T-helper 22 cell (primary cell): ENCODE results near the gene PDE4DIP.
"Not testable (repeated sequence)": the region's sequence is repeated elsewhere in the genome, so short reads cannot be mapped to it uniquely, and the experiment has no call there.

Source experiments
- DNase-seq: peaks from one replicate; pipeline ENCODE4 v3.0.0-alpha.2; 2020; ENCODE audit warnings: low read depth

The PDE4DIP gene

DNA sequence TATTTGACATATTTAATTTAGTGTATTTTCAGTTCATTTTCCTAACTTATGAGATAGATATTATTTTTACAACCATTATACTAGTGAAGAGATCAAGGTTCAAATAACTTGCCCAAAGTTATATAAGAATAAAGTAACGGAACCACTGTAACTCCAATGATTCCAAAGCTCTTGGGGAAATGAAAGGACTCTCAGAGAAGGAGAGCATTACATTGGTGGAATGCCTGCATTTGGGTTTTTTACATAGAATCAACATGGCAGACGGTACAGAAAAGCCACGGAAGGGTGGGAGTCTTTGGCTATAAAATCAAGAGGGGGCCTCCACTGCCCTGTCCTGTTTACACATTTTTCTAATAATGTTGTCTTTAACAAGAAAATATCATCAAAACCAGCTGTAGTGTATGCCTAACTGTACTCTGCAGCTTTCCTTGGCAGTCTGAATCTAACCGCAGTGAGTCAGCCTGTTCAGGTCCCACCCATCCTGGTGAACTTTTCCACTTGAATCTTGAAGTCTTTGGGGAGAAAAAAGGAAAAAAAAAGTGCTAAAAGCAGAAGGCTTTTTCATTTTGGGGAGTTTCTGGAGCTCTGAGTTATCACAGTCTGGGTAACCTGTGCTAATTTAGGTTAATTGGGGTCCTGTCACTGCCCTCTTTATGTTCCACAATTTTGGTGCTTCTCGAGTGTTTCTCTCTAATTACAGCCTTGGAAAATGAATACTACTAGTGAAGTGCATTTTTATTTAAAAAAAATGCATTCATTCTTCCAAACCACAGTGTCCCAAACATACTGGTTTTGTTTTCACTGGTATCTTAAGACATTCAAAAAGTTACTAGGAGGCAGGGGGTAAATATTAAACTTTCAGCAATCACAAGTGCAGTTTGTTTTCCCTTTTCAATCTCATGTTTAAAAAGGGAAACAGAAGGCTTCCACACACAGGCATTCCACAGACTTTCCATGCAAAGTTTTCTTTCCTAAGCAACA is 30.5 kb downstream of the PDE4DIP start:
- not testable (repeated sequence) for DNase-seq

DNA sequence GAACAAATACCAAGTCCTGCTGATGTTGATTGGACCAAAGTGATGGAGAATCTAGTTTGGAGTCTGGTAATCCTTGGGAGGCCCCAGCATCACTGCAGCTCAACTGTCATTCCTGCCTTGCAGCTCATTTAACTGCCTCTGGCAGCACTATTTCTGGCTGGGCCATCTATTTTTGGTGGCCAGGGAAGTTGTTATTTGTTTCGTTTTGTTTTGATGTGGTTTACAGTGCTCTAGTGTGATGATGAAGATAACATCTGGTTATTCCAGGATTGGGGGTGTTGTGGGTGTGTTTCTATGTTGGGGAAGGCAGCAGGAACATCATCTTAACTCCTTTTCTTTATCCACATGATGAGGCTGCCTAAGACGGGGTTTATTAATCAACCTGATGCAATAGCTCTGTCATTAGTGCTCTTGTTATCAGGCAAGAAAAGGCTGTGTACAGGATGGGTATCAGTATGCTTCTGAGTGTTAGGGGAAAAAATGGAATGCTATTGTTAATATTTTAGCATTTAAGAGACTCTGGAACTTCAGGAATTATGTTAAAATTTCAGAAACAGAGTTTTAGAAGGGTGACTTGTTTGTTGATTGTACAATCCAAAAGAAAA is 35.7 kb downstream of the PDE4DIP start:
- not testable (repeated sequence) for DNase-seq

DNA sequence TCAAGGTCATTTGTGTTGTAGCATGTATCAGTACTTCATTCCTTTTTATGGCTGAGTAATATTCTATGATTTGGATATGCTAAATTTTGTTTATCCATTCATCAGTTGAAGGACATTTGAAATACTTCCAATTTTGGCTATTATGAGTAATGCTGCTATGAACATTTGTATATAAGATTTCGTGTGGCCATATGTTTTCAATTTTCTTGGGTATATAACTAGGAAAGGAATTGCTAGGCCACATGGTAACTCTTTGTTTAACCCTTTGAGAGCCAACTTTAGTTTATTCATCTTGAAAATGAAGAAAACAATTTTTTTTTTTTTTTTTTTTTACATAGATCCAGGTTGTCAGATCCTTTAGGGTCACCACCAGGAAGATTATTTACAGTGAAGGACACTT is 37.0 kb downstream of the PDE4DIP start:
- DNase-seq = not testable (repeated sequence)

DNA sequence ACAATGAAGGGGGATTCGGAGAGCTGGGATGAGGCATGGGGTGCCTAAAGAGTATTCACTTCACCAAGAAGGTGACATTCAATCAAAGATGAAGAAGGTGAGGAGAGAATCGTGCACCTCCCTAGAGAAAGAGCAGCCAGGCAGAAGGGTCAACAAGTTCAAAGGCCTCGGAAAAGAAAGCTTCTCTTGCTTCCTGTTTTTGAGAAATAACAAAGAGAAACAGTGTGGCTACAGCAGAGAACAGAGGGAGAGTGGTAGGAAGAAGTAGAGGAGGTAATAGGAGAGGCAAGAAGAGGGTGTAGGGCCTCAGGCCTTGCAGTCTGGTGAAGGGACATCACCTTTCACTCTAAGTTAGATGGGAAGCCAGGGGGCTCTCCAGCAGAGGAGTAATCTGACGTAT is 41.0 kb downstream of the PDE4DIP start:
- not testable (repeated sequence) for DNase-seq

DNA sequence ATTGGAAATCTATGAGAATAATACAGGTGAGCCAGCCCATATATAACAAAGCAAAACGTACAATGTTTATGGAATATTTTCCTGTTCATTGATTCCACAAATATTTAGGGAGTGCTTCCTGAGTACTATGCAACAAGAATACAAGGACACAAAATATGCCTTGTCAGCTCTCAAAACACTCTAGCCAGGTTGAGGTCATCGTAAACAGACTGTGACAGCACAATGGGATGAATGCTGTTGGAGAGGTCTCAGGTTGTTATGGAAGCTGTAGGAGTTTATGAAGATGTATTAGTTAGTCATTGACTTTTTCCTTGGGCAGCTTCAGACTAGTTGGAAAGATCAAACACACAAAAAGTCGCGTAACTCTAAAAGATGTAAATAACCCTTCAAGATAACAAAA is 42.1 kb downstream of the PDE4DIP start:
- not testable (repeated sequence) for DNase-seq

DNA sequence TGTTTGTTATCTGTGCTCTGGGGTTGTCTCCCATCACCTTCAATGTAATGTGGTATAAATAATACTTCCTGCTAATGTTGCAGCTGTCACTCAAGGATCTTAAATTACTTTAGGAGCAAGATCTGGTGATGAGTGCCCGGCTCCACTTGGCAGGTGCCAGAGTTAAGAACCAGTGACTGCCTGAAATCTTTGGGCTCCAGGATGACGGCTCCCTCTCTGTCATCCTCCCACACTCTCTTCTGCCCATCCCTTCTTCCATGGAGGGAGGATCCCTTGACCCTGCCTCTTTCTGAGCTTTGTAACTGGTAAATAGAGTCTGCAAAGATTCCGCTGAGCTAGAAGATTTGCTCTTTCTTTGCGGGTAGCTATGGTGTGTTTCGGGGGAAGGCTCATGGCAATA is 44.4 kb downstream of the PDE4DIP start:
- not testable (repeated sequence) for DNase-seq

DNA sequence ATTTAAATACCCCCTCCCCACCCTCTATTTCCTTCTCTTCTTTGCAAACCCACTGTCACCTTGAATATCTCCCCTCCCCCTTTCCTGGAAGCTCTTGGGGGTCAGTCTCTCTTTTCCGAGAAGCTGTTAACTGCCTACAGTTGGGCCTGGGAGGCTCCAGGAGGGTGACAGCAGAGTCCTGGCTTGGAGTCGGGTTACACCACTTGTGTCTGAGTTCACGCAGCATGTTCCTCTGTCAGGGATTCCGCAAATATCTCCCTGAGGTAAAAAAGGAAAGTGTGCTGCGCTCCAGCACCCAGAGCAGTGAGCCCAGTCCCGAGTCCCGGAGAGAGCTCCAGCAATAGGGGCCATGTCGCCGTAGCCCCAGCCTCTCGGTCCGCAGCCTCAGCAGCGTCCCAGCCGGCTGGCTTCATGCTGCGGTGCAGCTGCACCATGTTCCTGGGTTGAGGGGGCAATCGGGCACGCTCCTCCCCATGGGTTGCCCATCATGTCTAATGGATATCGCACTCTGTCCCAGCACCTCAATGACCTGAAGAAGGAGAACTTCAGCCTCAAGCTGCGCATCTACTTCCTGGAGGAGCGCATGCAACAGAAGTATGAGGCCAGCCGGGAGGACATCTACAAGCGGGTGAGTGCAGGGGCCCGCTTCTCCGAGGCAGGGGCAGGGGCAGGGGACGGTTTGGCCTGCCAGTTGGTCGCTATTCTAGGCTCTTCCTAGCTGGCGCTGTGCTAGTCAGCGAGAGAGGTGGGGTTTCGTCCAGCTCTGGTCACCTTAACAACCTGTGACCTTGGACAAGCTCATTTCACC is 45.2 kb downstream of the PDE4DIP start:
- DNase-seq = not testable (repeated sequence)

DNA sequence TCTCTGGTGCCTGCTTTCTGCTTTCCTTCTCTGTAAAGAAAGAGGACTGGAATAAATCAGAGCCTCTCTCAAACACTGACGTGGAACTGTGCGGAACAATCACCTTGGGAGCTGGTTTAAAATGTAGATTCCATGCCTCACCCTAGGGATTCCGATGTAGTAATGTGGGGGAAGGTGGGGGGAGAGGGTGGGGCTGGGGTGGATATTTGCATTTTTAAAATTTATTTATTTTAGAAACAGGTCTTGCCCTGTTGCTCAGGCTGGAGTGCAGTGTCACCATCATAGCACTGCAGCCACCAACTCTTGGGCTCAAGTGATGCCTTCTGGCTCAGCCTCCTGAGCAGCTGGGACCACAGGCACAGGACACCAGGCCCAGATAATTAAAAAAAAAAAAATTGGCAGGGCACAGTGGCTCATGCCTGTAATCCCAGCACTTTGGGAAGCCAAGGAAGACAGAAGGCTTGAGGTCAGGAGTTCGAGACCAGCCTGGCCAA is 45.9 kb downstream of the PDE4DIP start:
- DNase-seq = not testable (repeated sequence)

DNA sequence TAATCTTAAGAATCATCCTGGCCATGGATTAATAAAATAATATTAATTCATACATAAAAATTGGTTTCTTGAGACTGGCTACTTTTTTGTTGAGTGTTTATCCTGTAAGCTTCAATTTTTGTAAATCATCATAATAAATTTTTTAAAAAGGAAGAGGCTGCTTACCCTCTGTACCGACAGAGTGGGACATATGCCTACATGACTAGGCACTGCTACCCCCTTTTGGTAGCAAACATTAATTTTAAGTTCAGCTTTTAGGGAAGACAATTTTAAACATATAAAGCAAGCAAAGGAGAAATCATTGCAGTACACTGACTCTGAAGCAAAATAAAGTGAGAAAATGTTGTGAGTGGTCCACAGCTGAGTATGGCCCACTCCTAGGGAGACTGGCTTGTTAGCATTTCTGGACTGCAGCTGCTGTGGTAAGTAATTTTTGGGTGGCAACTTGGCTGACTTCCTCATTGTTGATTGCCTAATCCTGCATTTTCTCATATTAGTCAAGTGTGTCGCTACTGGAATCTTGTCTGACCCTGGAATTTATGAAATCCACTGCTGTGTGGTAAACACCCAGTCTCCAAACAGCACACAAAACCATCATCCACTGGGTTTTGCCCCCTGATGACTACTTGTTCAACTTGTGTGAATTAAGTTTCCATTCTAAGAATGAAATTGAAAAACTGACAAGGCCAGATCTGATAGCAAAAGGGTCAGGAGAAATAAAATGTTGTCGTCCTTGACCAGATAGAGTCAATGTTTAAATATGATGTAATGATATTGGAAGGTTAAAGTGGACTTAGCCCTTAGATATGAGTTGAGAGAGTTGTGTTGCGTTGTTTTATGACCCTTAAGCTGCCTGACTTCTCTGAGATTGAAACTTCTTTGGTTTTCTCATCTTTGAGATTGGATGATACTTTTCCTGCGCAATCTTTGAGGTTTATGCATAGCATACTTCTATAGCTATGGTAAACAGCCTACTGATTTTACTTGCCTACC is 50.4 kb downstream of the PDE4DIP start:
- DNase-seq = not testable (repeated sequence)

DNA sequence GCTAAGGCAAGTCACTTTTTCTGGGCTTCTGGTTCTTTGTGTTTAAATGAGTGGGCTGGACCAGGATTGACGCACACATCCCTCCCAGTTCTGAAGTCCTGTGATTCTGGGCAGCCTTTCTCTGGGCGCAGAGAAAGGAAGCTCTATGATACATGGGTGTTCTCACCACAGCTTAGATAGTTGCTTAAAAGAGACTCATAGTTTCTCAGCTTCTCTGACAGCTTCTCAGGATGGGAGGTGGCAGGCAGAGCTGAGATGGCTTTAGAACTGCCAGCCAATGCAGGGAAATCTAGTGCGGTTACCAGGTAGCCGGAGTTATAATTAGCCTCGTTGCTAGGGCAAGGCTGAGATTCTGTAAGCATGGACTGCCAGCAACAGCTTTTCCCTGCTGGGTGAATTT is 55.8 kb downstream of the PDE4DIP start:
- not testable (repeated sequence) for DNase-seq

DNA sequence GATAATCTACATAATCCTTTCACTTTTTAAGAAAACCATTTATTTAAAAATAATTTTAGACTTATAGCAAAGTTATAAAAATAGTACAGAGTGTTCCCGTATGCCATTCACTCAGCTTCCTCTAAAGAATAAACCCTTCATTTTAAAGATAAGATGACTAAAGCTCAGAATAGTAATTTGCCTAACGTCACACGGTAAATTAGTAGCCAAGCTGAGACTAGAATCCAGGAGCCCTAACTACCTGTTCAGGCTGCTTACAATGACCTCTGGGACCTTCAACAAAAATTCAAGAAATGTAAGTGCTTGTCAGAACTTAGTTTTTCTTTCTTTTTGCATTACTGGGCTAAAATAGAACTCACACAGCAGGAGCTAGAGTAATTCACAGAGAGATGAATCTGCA is 56.5 kb downstream of the PDE4DIP start:
- not testable (repeated sequence) for DNase-seq

DNA sequence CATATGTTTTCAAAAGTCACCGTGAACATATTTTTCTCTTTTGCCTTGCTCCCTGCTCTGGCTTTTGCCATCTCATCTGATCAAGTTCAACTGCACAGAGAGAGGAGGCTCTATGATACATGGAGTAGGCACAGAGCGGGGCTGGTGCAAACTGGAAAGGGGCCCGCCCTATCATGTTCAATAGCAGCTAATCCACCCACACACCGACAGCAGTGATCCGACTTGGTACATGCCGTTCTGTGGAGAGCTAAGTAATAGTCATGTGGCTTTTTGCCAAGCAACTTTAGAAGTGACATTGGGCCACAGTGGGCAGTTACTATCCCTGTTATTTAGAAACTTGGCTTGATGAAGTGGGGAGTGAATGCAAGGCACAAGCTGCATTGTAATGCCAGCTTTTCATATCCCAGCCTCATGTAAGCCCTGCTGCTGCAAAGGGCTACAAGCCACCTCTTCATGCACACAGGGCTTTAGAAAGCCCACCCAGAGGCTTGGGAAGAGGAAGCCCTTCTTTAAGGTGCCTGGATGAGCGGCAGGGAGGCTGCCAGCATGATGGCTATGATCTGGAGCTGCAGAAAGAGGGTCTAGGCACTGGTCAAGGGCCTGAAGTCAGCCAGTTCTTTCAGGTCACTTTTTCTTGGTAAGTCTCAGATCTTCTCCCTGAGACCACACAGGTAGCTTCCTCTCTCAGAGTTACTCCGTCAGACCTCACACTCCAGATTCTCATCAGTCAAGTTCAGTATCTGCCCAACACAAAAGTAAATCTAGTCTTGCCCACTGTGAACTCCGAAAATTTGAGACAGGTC is 57.1 kb downstream of the PDE4DIP start:
- DNase-seq = not testable (repeated sequence)

DNA sequence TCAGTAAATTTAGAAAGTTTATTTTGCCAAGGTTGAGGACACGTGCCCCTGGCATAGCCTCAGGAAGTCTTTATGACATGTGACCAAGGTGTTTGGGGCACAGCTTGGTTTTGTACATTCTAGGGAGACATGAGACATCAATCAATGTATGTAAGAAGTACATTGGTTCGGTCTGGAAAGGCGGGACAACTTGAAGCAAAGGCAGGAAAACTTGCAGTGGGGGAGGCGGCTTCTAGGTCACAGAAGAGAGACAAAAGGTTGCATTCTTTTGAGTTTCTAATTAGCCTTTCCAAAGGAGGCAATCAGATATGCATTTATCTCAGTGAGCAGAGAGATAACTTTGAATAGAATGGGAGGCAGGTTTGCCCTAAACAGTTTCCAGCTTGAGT is 57.7 kb downstream of the PDE4DIP start:
- DNase-seq = not testable (repeated sequence)

DNA sequence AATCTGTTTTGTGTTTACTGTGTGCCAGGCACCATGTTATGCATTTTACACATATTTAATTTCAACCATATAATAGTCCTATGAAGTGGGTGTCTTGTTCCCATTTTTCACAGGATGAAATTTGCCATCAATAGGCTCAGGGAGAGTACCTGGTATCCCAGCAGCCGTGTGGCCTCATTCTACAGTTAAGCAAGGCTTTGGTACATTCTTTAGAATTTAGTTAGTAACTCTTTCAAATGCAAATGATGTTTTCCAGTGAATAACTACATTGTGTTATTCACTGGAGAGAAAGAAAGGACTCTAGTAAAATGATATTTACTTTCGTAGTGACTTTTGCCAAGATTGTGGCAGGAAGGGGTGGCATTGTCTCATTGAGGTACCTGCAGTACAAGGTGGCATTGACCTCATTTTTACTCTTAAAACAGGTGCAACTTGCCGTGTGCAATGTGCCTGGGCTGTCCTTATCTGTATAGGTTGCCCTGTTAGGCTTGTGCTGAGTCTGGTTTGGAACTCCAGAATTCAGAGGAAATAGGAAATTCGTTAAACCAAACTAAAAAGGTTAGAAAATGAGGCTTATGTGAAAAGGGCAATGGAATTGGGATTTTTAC is 65.1 kb downstream of the PDE4DIP start:
- not testable (repeated sequence) for DNase-seq

DNA sequence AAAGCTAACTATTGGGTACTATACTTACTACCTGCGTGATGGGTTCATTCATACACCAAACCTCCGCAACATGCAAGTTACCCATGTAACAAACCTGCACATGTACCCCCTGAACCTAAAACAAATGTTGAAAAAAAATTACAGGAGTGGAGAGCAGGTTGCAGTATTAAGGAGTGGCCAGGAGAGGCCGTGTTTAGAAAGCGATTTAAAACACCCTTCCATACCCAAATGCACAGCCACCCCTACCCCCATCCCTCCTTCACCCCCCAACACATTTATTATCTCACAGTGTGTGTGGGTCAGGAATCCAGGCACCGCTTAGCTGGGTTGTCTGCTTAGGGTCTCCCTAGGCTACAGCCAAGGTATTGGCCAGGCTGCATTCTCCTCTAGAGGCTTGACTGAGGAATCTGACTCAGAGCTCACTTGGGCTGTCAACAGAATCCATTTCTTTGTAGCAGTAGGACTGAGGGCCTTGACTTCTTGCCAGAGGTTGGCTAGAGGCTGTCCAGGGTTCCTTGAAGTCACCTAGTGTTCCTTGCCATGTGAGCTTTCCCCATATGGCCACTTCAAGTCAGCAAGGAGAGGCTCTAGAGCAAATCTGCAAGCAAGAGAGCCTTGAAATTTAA is 67.2 kb downstream of the PDE4DIP start:
- not testable (repeated sequence) for DNase-seq

DNA sequence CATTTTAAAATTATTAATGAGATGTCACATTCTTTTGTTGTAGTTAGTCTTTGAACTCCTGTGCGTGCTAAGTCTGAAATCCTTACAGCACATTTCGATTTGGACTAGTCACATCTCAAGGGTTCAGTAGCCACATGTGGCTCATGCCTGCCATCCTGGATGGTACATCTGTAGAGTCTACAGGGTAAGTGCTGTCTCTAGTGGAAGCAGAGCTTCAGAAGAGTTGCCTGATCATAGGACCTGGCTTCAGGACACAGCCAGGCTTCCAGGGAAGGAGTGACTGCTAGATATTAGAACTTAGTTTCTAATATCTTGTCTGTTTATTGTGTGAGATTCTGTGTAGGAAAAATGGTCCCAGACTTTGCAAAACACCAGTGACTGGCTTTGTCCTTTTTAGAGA is 72.0 kb downstream of the PDE4DIP start:
- DNase-seq = not testable (repeated sequence)

DNA sequence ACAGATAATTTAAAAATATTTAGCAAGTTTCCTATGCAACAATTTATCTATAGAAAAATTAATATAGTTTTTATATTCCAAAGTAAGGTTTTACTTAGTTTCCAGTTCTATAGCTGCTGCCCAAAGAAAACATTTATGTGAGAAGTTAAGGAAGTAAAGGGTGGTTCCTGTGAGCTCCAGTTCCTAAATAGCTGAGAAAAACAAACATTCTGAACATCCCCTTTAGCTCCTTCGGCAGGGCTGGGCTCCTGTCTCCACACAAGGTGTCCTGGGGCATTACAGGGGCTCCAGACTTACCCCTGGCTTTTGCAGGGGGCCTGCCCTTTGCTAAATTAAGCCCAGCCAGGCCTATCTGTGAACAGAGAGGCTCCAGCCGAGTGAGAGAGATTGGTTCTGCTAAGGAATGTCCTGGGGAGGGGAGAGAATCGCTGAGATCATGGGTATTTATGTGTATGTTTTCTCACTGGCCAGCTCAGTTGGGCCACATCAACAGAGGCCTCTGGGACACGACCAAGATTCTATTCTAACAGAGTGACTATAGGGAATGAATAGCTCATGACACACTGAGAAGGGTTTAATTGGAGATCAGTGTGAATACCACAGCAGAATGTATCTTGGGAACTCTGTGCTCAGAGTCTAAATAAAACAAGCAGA is 72.6 kb downstream of the PDE4DIP start:
- DNase-seq = not testable (repeated sequence)

DNA sequence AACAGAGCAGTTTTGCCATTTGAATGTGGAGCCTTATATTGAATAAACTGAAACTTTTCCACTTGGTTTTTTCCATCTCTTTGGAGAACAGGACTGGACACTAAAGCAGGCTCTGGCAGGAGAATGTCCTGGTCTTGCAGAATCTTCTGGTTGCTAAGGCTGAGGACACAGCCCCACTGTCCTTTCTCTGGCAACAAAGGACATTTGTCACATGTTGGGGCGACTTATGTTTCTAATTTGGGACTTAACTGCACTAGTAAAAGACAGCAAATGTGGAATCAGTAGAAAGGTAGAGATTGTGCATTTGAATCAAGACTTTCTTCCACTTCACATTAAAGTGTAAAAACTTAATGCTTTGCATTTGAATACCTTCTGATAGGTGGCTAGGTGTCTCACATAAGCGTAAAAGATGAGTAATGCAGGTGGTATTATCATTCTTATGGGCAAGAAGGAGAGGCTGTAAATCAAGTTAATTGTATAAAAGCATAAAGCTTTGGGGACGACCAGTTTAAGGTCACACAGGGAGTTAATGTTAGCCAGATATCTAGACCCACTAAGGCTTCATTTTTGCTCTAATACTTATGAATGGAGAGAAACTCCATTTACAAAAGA is 74.7 kb downstream of the PDE4DIP start:
- DNase-seq = not testable (repeated sequence)
